Right lobe of liver (tissue), 4 donors: ENCODE results near the gene NUP35.
"Not testable (repeated sequence)": the region's sequence is repeated elsewhere in the genome, so short reads cannot be mapped to it uniquely, and the experiment has no call there.

Experiments
- POLR2A ChIP-seq: fragments of 450-650 bp; IDR thresholded peaks from one replicate; pipeline ENCODE4 v1.6.1; 2017; ENCODE audit warnings: antibody characterized with exemption, mild to moderate bottlenecking
- TF ChIP-seq, protein P1 (sequence below), 4 donors: fragments of 200-600 bp in 3 of 4; fragments of 450-650 bp in 1 of 4; IDR thresholded peaks; one replicate each; pipeline versions ENCODE4 v1.5.1 to v1.8.0; 2016 to 2022; ENCODE audit warnings: antibody characterized with exemption in 4 of 4, mild to moderate bottlenecking in 2 of 4
- donor health status: DM: no; HTN: no; CAD: no.
- donor health status: DM: no; HTN: no; CAD: no.
- donor health status: DM: no; HTN: yes; CAD: no.

- TF ChIP-seq, protein P1, sequence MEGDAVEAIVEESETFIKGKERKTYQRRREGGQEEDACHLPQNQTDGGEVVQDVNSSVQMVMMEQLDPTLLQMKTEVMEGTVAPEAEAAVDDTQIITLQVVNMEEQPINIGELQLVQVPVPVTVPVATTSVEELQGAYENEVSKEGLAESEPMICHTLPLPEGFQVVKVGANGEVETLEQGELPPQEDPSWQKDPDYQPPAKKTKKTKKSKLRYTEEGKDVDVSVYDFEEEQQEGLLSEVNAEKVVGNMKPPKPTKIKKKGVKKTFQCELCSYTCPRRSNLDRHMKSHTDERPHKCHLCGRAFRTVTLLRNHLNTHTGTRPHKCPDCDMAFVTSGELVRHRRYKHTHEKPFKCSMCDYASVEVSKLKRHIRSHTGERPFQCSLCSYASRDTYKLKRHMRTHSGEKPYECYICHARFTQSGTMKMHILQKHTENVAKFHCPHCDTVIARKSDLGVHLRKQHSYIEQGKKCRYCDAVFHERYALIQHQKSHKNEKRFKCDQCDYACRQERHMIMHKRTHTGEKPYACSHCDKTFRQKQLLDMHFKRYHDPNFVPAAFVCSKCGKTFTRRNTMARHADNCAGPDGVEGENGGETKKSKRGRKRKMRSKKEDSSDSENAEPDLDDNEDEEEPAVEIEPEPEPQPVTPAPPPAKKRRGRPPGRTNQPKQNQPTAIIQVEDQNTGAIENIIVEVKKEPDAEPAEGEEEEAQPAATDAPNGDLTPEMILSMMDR (IDR thresholded peaks at IDR 0.05), result not testable (repeated sequence)
- TF ChIP-seq POLR2A, result not testable (repeated sequence)
These were observed 42.7 kb downstream of the NUP35 start for GRCh38 chr2:183166976-183167375.
